ENCODE measurements around the gene KRTAP10-10.

The KRTAP10-10 gene

GRCh38 chr21:44650265-44650972, 13.3 kb downstream of the KRTAP10-10 start:
- TF ChIP-seq CTCF (IDR thresholded peaks at IDR 0.05; ENCODE audit: control insufficient read depth, extremely low read depth, insufficient read depth) = no peak
- H3K4me3 ChIP-seq (ENCODE audit: low read depth, low read length) = no peak overlapping the region
- no peak for DNase-seq (ENCODE audit: low read depth)

GRCh38 chr21:44650973-44651675, 14.0 kb downstream of the KRTAP10-10 start:
- H3K4me3 ChIP-seq (ENCODE audit: low read depth, low read length) = no peak overlapping the region
- DNase-seq (ENCODE audit: low read depth) = no peak
- TF ChIP-seq CTCF (IDR thresholded peaks at IDR 0.05; ENCODE audit: control insufficient read depth, extremely low read depth, insufficient read depth) = no peak

DNA sequence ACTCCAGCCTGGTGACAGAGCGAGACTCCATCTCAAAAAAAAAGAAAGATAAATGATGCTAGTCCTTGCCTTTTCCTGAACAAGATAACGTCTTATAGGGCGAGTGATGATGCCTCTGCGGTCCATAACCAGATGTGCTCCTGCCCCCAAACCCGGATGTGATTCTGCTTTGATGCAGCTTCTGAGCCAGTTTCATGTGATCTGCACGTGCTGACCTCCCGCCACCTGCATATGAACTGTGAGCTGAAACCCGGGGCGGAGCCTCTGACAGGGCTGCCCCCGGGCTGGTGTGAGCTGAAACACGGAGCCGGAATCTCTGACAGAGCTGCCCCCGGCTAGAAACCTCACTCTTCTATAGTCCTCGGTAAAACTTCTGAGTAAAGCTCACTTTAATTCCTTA, 16.0 kb downstream of the KRTAP10-10 start:
- no peak overlapping the region for H3K4me3 ChIP-seq (ENCODE audit: low read depth, low read length)
- TF ChIP-seq CTCF (IDR thresholded peaks at IDR 0.05; ENCODE audit: control insufficient read depth, extremely low read depth, insufficient read depth) = no peak
- no peak for DNase-seq (ENCODE audit: low read depth)

- no peak for TF ChIP-seq CTCF (IDR thresholded peaks at IDR 0.05; ENCODE audit: control insufficient read depth, extremely low read depth, insufficient read depth)
- no peak overlapping the region for H3K4me3 ChIP-seq (ENCODE audit: low read depth, low read length)
- no peak for DNase-seq (ENCODE audit: low read depth)
These were observed 16.8 kb downstream of the KRTAP10-10 start for GRCh38 chr21:44653656-44654575.

DNA sequence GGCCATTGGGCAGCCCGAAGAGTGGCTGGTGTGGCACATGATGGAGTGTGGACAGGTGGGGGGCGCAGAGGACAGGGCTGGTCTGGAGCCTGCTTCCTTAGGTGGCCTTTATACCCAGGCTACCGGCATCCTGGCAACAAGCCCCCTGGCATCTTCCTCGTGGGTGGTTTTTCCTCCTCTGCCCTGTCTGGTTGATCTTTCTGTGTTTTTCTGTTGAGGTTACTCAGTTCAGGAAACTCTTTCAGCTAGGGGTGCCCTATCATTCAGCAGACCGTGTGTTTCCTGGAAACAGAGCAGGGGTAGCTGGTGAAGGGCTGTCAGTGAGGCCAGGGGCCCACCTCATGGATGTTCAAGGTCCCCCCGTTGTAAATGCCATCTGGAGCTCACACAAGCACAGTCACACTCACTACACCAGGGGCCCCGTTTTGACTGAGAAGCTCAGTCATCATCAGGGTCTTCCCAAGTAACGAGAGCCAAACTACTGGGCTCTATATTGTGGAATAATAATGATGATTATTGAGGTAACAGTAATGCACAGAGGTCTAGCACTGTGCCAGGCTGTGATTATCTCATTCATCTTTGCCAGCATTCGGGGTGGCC, 17.5 kb downstream of the KRTAP10-10 start, which contains the start of gene KRTAP12-4:
Gene KRTAP12-4, minus strand, starts transcription at position 84 of the 600 bp plus-strand sequence. Its CDS starts 45 bp downstream, at position 39.
- H3K4me3 ChIP-seq (ENCODE audit: low read depth, low read length) = no peak within 1 kb of the TSS
- DNase-seq (ENCODE audit: low read depth) = no peak
- TF ChIP-seq CTCF (IDR thresholded peaks at IDR 0.05; ENCODE audit: control insufficient read depth, extremely low read depth, insufficient read depth) = no peak

GRCh38 chr21:44656868-44657267, 19.7 kb downstream of the KRTAP10-10 start:
- no peak overlapping the region for H3K4me3 ChIP-seq (ENCODE audit: low read depth, low read length)
- no peak for DNase-seq (ENCODE audit: low read depth)
- no peak for TF ChIP-seq CTCF (IDR thresholded peaks at IDR 0.05; ENCODE audit: control insufficient read depth, extremely low read depth, insufficient read depth)

Data from LNCaP clone FGC (cell line).